Left lobe of liver (tissue), 2 donors: ENCODE measurements around the gene MED12L. TPM values are rescaled to one million over a fixed set of nuclear protein-coding genes. Genes with fewer than 3 reads are reported as not detected.
"Not testable (repeated sequence)": the region's sequence is repeated elsewhere in the genome, so short reads cannot be mapped to it uniquely, and the experiment has no call there.

Experiments
- ATAC-seq: fragments of 200-7000 bp; cut with Tn5 transposase; one replicate; pipeline ENCODE4 v1.9.1; 2020; ENCODE audit warnings: mild to moderate bottlenecking, moderate library complexity
- DNase-seq: peaks from one replicate; pipeline ENCODE4 v3.0.0-alpha.2; 2020; ENCODE audit warnings: low spot score
- total RNA-seq: library from RNA; stranded (reverse); gene quantifications from one replicate; pipeline ENCODE4 v1.2.1, GENCODE V29; 2021
- donor health status: DM: no; HTN: no; CAD: no; lungs with moderate emphysema.
- donor health status: DM: no; HTN: yes; CAD: no.

MED12L gene
- total RNA-seq, 1 donor from 2014 or later, result 0.15 TPM

GRCh38 chr3:151169948-151170679, 84.7 kb downstream of the MED12L start:
- peak; percentile 42 for ATAC-seq

DNA sequence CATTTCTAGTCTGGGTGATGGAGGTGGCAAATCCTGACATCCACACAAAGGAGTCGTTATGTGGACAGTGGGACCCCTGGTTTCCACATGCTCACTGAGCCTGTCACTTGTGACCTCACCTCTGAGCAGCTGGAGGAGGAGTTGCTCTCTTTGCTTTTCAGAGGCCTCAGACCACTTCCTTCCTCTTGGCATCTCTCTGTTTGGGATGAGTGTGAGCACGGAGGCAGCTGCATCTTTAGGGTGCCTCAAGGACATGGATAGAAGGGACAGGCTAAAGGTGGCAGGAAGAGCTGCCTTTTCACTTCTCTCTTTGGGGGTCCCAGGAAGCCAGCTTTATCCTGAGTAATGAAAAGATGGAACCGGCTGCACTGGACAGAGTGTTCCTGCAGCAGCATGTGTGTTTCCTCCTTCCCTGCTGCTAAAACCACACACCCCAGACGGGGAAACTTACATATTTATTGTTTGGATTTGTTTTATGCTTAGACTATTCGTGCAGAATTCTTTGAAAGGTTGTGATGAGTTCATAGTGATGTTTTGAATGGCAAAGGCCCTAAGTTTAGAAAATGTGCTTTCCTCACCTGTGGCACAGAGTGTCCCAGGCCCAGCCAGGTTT, 85.8 kb downstream of the MED12L start:
- DNase-seq (no peak), ATAC-seq (no peak)

More at GRCh38 chr3:151169948-151170679, 84.7 kb downstream of the MED12L start:
- DNase-seq, result not testable (repeated sequence)

GRCh38 chr3:151174351-151174750, 88.9 kb downstream of the MED12L start:
- ATAC-seq (no peak), DNase-seq (no peak)

DNA sequence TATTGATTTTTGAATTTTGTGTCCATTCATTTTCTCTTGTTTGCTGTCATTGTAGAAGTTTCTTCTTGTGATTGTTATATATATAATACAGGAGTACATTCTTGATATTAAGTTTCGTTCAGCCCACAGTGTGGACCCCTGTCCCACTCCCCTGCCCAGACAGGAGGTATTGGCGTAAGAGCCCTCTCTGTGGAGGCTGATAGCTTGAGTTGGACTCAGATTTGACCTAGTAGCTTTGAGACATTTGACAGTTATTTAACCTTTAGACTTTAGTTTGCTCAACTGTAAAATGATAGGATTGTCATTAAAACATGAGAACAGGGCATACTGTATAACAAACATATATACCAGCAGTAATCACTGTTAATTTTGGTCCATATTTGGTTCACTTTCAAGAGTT, 90.5 kb downstream of the MED12L start:
- DNase-seq (no peak), ATAC-seq (no peak)

DNA sequence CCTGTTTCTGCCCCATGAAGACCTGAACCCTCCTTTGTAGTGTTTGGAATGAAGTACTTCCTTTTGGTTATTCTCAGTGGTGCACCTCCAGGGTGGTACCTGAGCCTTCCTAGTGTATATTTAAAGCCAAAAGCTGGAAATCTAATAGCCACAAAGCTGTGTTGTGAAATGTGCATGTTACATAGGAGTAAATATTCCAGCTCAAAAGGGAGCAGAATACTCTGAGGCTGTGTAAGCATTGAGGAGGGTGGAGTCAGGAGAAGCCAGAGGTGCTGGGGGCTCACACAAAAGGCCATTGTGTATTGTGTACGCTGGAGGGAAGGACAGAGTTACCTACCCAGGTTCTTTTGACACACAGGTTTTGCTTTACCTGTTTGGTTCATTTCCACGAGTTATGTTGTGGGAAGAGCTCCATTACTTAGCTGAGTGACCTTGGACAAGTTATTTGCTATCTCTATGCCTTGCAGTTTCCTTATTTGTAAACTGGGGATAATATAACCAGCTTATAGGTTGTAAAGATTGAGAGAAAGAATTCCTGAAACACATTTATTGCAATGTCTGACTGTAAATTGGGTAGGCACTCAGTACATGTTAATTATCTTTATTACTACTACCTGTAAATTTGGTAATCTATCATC, 92.9 kb downstream of the MED12L start:
- ATAC-seq (no peak), DNase-seq (no peak)

DNA sequence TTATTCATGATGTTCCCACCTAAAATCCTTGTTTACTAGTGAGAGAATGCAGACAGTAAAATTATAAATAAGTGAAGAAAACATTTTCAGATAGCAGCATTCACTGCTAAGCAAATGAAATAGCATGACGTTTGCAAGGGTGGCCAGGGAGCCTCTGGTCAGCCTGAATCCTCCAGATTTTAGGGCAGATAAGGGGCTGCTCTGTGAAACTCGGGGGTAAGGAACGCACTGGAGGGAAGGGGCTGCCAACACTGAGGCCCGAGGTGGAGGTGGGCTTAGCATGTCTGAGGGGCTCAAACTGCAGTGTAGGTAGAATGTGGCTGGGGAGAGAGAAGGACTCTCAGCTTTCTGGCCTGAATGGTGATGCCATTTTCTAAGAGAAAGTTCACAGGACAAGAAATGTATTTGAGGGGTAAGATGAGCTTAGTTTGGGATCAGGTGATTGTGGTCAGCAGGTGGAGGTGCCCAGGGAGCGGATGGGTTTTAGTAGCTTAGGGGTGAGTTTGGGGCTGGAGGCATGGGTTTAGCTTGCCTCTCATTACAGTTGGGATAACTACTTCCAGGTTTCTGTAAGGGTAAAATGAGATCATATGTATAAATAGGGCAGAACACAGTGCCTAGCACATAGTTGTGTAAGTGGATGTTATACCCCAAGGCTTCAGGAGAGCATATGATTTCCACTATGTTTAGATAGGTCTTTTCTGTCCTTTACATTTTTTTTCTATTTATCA, 97.0 kb downstream of the MED12L start:
- DNase-seq (no peak), ATAC-seq (no peak)

- DNase-seq, result no peak
Measured at GRCh38 chr3:151183265-151183671, 97.8 kb downstream of the MED12L start.

GRCh38 chr3:151191095-151191494, 105.6 kb downstream of the MED12L start:
- no peak for ATAC-seq
- no peak for DNase-seq

More at GRCh38 chr3:151183265-151183671, 97.8 kb downstream of the MED12L start:
- no peak for ATAC-seq

- DNase-seq (no peak), ATAC-seq (no peak)
Measured at GRCh38 chr3:151192545-151192944, 107.1 kb downstream of the MED12L start.

- DNase-seq (no peak), ATAC-seq (no peak)
Measured at GRCh38 chr3:151195826-151196225, 110.4 kb downstream of the MED12L start.

- DNase-seq, result no peak
- ATAC-seq, result no peak
Measured at GRCh38 chr3:151196434-151196833, 111.0 kb downstream of the MED12L start.

- DNase-seq (no peak), ATAC-seq (no peak)
Measured at GRCh38 chr3:151197228-151197627, 111.8 kb downstream of the MED12L start.

GRCh38 chr3:151197981-151198767, 112.7 kb downstream of the MED12L start:
- peak; percentile 97 for ATAC-seq
- peak; percentile 63 for DNase-seq

GRCh38 chr3:151198849-151199248, 113.4 kb downstream of the MED12L start:
- DNase-seq (no peak), ATAC-seq (no peak)

DNA sequence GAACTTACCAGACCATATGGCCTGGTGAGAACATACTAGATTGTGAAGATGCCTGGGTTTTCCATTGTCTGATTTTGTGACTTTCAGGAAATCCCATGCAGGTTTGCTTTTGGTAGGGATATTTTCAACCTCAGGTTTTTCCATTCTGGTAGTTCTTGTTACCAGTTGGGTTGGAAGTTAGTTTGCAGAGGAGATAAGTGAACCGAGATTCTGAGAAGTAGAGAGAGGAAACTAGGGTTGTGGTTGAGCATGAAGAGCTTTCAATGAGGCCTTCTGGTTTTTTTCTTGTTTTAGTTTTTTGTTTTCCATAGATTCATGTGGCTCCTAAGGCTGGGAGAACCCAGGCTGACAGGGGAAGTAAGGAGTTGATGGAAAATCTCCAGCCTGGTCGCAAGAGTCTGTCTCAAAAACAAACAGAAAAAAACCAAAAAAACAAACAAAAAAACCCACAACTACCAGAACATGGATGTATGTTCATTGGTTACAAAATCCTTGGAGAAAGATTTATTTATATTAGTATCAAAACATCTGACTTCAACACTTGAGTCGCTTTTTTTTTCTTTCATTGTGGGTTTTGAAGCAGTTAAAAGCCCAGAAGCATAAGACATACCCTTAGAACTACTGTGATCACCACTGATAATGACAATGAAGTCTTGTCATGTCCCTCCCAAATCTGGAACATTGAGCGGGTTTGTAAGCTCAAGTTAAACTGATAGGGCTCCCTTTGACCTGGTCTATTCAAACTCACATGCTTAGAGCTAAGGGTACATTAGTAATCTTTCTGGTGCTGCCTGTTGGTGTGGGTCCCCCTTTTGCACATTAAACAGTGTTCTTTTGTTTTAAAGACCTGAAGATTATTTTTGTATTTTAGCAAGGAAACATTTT, 114.3 kb downstream of the MED12L start:
- ATAC-seq, result peak; percentile 34
- no peak for DNase-seq

- DNase-seq (no peak), ATAC-seq (no peak)
Measured at GRCh38 chr3:151200586-151200985, 115.1 kb downstream of the MED12L start.

DNA sequence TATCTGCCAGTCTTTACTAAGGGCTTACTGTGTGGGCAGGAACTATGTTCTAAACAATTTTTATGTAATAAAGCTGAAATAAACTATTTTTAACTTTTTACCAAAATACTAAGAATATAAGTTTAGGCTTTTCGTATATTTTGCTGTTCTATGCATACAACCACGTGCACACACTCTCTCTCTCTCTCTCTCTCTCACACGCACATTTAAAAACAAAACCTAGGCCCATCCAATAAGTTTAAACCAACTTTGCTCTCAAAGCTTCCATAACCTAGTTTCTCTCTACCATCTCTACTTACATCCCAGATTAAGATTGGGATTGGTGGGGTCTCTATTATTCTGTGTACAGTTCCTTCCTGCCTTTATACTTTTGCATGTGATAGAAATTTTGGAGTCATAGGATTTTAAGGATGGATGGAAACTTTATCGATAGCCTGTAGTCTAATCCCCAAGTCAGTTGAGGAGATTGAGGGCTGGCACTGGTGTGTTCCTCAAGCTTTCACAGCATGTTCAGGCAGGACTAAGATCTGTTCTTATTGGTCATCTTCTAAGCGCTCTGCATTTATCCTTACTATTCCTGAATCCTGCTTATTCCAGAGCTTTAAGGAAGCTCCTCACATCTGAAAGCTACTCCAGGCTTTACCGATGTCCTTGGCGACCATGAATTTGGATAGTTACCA, 115.7 kb downstream of the MED12L start:
- DNase-seq, result no peak
- no peak for ATAC-seq

DNA sequence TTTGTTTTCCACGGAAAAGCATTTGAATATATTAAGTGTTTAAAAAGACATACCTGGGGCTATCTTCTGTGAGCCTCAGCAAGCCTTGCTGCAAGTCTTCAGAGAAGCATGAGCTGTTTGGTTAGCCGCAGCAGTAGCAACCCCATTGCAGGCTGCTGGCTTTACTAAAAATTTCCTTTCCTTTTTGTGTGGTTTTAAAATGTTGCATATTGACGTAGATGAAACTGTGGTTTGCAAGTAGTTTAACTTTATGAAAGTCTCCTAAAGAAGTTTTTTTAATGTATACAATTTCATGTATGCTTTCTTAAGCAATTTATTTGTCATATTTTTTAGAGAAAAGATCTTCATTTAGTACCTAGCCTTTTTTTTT, 117.6 kb downstream of the MED12L start, which contains the start of gene GPR171:
TSS of gene GPR171 (minus strand) at position 166 of the 370 bp plus-strand sequence. CDS start 3,830 bp downstream, outside the sequence.
- no peak for ATAC-seq
- no peak for DNase-seq
